Measurements from ENCODE around the gene MTHFR.
A peak's percentile ranks its signal among the peaks of the same experiment; 100 is the strongest.

MTHFR gene

DNA sequence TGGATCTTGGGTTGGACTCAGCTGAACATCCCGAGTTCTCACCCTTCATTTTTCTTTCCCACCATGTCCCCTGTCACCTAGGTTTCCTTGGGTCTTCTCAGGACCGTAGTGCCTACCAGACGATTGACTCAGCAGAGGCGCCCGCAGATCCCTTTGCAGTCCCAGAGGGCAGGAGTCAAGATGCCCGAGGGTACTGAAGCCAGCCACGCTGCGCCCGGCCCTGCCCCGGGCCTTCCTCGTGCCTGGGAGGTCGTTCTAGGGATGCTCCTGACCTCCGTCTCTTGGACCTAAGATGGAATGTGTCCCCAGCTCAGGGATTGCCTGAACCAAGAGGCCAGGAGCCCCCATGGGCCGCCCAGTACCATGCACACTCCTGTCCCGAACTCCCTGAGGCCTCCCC, 55.8 kb downstream of the MTHFR start:
- no peak for DNase-seq
- H3K36me3 Mint-ChIP-seq (ENCODE audit: low read depth): peaks cover 26% of the 10 kb centered on the region
- peaks cover 15% of the 10 kb centered on the region for H3K4me1 Mint-ChIP-seq (ENCODE audit: low read depth)
- no peak overlapping the region for H3K4me3 Mint-ChIP-seq
- H3K9me3 Mint-ChIP-seq: no peaks in the 10 kb centered on the region
- no peaks in the 10 kb centered on the region for H3K27me3 Mint-ChIP-seq
- H3K27ac Mint-ChIP-seq: no peak overlapping the region

DNA sequence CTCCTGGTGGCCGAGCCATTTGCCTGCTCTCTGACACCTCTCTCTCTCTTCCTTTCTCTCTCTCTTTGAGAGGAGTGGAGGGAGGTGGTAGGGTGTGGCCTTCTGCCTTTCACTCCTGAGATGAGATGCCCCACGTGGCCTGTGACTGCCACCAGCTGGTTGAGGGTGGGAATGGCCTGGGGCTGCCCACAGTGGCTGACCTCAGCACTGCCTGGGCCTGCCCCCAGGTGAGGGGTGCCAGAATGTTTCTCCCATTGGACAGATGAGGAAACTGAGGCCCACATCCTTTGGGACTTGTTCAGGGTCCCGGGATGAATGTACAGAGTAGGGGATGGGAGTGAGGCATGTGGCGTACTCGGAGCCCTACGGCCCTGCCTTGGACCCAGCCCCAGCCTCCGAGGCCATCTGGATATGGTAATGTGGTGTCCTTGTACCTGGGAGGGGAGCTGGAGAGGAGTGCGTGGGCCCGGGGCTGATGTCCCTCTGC, 56.5 kb downstream of the MTHFR start:
- no peaks in the 10 kb centered on the region for H3K9me3 Mint-ChIP-seq
- DNase-seq: peak; percentile 64
- peaks cover 15% of the 10 kb centered on the region for H3K4me1 Mint-ChIP-seq (ENCODE audit: low read depth)
- peaks cover 26% of the 10 kb centered on the region for H3K36me3 Mint-ChIP-seq (ENCODE audit: low read depth)
- H3K4me3 Mint-ChIP-seq: no peak overlapping the region
- H3K27ac Mint-ChIP-seq: peak overlapping the region; percentile 75
- no peaks in the 10 kb centered on the region for H3K27me3 Mint-ChIP-seq

DNA sequence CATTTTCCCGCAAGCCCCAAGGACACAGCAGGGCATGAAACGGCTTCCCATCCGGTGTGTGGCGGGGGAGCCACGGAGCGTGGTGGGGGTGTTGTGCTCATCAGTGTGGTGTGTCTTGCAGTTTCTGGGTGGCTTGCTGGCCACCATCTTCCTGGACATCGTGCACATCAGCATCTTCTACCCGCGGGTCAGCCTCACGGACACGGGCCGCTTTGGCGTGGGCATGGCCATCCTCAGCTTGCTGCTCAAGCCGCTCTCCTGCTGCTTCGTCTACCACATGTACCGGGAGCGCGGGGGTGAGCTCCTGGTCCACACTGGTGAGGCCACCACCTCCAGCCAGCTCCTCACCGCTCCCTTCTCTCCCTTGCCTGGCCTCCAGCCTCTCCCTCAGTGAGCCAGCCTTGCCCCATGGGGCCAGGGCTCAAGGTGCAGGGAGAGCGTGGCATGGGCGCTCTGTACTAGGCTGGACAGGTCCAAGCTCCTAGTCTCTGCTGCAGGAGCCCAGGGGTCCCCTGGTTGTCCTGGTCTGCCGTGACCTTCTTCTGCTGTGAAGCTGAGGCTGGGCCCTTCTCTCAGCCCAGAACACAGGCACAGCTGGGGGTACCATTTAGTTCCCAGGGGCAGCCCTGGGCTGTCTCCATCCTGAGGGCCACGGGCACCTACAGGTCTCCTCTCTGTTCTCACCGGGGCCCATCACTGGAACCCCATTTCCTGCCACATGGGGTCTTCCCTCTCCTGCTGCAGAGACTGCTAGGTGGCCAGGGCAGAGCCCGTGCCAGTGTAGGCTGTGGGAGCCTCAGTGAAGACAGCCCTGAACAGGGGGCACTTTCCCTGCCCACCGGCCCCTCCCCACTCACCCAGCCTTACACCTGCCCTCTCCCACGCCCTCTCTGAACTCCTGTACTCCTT, 57.2 kb downstream of the MTHFR start:
- Mint-ChIP-seq H3K36me3 (ENCODE audit: low read depth) (peaks cover 26% of the 10 kb centered on the region), H3K27me3 (no peaks in the 10 kb centered on the region), H3K4me1 (ENCODE audit: low read depth) (peaks cover 15% of the 10 kb centered on the region), H3K4me3 (no peak overlapping the region), H3K9me3 (no peaks in the 10 kb centered on the region), H3K27ac (peak overlapping the region; percentile 75)
- no peak for DNase-seq

DNA sequence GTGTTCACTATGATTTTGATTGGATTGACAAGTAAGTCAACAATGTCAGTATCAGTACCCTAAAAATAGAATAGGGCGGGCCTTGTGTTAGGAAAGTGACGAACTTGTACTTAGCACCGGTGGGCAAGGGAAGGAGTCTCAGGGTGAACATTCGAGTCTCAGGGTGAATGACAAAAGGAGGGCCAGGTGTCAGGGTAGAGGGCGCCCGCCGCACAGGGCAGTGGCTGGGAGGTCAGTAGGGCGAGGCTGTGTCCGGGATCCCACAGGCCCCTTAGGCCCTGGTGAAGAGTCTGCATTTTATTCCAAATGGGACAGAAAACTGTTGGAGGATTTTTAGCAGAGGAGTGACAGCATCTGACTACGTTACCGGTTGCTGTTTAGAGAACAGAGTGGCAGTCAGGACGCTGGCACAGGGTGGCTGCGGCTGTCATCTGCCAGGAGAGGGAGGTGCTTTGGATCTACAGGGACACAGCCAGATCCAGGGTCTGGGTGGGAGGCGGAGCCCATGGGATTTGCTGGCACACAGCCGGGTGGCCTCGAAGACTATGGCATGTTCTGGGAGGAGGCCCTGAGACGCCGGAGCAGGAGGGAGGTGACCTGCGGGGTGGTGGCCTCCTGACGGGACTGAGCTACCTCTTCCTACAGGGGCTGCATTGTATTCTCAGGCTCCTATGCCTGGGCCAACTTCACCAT, 58.8 kb downstream of the MTHFR start:
- no peak overlapping the region for H3K27ac Mint-ChIP-seq
- H3K4me1 Mint-ChIP-seq (ENCODE audit: low read depth): peaks cover 19% of the 10 kb centered on the region
- no peak overlapping the region for H3K4me3 Mint-ChIP-seq
- DNase-seq: no peak
- H3K9me3 Mint-ChIP-seq: no peaks in the 10 kb centered on the region
- peaks cover 26% of the 10 kb centered on the region for H3K36me3 Mint-ChIP-seq (ENCODE audit: low read depth)
- no peaks in the 10 kb centered on the region for H3K27me3 Mint-ChIP-seq

DNA sequence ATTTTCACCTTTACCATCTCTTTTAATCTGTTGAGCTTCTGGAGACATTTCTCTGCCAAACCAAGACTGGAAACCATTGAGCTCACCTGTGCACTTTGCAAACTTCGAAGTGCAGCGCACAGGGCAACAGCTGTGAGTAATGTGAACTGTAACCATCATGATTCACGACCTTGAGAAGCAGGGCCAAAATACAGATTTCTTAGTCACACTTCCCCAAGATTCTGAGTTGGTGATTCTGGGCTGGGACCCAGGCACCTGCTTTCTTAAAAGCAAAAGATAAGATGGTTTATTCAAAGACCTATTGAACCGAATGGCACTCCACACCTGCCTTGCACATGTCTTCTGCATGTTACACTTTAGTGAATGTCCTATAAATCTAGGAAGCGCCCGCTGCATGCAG, 59.7 kb downstream of the MTHFR start:
- H3K4me3 Mint-ChIP-seq: no peak overlapping the region
- H3K27me3 Mint-ChIP-seq: no peaks in the 10 kb centered on the region
- no peaks in the 10 kb centered on the region for H3K9me3 Mint-ChIP-seq
- no peak overlapping the region for H3K27ac Mint-ChIP-seq
- peaks cover 28% of the 10 kb centered on the region for H3K4me1 Mint-ChIP-seq (ENCODE audit: low read depth)
- H3K36me3 Mint-ChIP-seq (ENCODE audit: low read depth): peaks cover 23% of the 10 kb centered on the region
- DNase-seq: no peak

DNA sequence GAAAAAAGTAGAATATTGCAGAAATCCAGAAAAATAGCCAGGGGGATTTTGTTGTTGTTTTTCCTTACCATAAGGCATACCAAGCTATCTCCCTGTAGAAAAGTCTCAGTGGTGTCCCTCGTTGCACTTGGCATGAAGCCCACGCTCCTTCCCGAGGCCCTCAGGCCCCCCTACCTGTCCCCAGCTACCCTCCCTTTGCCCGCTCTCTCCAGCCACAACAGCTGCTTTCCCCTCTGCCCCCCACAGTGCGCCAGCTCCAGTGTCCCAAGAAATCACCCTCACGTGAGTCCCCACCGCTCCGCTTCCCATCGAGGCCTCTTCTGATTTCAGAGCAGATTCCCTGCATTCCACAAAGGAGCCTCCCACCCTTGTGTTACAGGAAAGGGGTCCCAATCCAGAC, 61.5 kb downstream of the MTHFR start:
- no peaks in the 10 kb centered on the region for H3K9me3 Mint-ChIP-seq
- H3K36me3 Mint-ChIP-seq (ENCODE audit: low read depth): peaks cover 16% of the 10 kb centered on the region
- H3K27ac Mint-ChIP-seq: no peak overlapping the region
- H3K4me1 Mint-ChIP-seq (ENCODE audit: low read depth): peaks cover 43% of the 10 kb centered on the region
- H3K4me3 Mint-ChIP-seq: no peak overlapping the region
- no peaks in the 10 kb centered on the region for H3K27me3 Mint-ChIP-seq
- DNase-seq: no peak

DNA sequence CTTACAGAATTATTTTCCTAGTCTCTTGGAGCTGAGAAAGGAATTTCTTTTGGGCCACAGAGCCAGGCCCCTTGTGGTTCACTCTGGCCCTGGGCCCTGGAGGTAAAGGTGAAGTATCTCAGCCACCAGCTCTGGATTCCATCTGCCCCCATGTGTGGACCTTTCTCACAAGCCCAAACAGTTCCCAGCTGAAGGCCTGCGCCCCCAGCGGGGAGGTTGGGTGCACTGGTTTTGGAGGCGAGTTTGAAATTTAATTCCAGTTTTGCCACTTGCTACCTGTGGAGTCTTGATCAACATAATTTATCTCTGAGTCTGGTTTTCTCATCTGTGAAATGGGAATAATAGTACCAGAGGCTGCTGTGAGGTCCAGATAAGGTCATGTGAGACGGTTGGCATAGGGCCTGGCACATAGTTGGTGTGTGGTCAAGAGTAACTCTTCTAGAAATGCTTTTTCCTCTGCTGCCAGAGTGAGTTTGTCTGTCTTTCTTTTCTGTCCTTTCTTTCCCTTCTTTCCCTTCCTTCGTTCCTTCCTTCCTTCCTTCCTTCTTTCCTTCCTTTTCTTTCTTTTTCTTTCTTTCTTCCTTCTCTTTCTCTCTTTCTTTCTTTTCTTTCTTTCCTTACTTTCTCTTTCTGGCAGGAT, 63.7 kb downstream of the MTHFR start:
- Mint-ChIP-seq H3K27me3 (no peaks in the 10 kb centered on the region), H3K27ac (peak overlapping the region; percentile 45), H3K36me3 (ENCODE audit: low read depth) (peaks cover 11% of the 10 kb centered on the region), H3K4me1 (ENCODE audit: low read depth) (peaks cover 53% of the 10 kb centered on the region), H3K9me3 (no peaks in the 10 kb centered on the region), H3K4me3 (no peak overlapping the region)
- DNase-seq: no peak

DNA sequence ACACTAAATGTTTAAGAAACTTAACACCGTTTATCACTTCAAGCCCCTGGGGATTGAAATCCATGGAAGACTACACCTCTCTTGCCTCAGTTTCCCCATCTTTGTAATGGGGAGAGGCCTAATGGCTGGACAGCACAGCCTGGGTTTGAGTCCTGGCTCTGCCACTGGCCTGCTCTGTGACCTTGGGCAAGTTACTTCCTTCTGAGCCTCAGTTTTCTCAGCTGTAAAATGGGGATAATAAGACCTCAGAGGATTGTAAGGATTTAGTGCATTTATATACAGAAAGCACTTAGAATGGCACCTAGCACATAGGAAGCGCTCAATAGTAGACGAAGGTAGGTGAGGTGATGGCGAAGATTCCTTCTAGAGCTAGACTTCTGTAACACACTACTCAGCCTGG, 64.3 kb downstream of the MTHFR start:
- Mint-ChIP-seq H3K27me3 (no peaks in the 10 kb centered on the region), H3K36me3 (ENCODE audit: low read depth) (peaks cover 8% of the 10 kb centered on the region), H3K27ac (peak overlapping the region; percentile 78), H3K4me3 (no peak overlapping the region), H3K9me3 (no peaks in the 10 kb centered on the region), H3K4me1 (ENCODE audit: low read depth) (peaks cover 57% of the 10 kb centered on the region)
- no peak for DNase-seq

DNA sequence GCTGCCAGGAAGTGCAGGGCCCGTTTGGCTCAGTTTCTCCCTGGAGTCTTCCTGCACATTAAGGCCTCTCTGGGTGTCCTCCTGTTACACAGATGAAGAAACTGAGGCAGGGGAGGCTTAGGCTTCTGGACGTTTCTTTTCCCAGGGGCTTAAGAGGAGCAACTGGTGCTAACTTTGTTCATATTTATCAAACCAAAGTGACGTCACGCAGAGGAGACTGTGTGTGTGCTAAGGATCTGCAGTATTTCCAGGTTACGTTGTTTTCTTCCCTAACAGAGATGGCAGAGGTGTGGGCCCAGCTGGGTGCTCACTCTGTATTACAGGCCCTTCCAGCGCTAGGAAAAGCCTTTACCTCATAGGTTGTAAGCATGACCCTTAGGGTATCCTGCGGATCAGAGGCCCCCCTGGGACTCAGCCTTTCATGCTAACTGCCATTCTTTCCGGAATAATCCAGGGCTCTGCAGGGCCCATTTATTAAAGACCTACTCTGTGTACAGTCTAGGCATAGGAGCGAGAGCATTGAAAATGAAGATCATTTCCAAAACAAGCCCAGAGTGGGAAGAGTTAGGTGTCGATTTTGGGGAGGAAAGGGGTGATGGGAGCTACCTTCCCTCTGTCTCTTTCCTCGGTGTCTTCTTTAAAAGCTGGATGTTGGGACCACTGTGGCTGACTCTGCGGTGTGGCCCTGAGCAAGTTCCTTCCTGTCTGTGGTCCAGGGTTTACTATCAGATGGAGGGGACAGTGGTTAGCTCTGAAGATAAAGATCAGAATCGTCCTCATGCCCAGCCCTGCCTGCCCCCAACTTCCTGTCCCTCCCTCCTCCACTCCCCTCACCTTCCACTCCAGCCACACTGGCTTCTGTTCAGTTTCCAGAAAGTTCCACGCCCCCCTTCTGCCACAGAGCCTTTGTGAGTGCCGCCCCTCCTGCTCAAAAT, 65.2 kb downstream of the MTHFR start:
- DNase-seq: peak; percentile 42
- Mint-ChIP-seq H3K27me3 (no peaks in the 10 kb centered on the region), H3K27ac (peak overlapping the region; percentile 78), H3K36me3 (ENCODE audit: low read depth) (peaks cover 5% of the 10 kb centered on the region), H3K4me1 (ENCODE audit: low read depth) (peaks cover 57% of the 10 kb centered on the region), H3K9me3 (no peaks in the 10 kb centered on the region), H3K4me3 (no peak overlapping the region)

DNA sequence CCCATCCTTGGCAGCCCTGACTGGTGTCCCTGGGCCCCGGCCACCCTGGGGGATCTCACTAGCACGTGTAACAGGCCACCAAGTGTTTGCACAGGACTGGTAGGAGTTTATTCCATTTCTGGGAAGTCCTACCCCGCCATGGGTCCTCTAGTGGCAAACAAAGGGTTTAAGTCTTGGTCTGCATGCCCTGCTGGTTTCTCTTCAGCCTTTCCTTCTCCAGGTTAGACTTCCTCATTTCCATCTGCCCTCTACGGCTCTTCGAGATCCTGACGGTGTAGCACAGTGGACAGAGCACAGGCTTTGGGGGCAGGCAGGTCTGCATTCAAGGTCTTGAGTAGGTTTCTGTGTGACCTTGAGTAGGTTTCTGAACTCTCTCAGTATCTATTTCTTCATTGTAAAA, 67.0 kb downstream of the MTHFR start:
- DNase-seq: no peak
- no peak overlapping the region for H3K4me3 Mint-ChIP-seq
- H3K9me3 Mint-ChIP-seq: no peaks in the 10 kb centered on the region
- H3K27ac Mint-ChIP-seq: no peak overlapping the region
- H3K27me3 Mint-ChIP-seq: no peaks in the 10 kb centered on the region
- peaks cover 60% of the 10 kb centered on the region for H3K4me1 Mint-ChIP-seq (ENCODE audit: low read depth)
- peaks cover 5% of the 10 kb centered on the region for H3K36me3 Mint-ChIP-seq (ENCODE audit: low read depth)

DNA sequence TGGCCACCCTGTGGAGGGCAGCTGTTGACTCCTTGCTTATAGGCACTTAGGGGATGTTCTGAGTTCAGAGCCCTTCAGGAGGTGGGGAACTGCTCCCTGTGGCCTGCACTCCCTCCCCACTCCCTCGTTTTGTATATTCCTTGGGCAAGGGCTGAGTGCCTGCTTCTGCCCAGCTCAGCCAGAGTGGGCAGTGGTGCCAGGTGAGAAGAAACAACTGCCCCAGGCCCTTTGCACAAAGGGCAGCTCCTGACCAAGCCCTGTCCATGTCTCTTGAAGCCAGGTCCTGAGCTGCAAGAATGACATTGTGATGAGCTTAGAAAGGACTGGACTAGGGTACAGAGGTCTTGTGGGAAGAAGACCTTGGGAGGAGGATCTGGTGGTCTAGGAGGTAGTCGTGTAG, 67.7 kb downstream of the MTHFR start:
- peak overlapping the region; percentile 29 for H3K27ac Mint-ChIP-seq
- peaks cover 62% of the 10 kb centered on the region for H3K4me1 Mint-ChIP-seq (ENCODE audit: low read depth)
- no peak overlapping the region for H3K4me3 Mint-ChIP-seq
- no peaks in the 10 kb centered on the region for H3K27me3 Mint-ChIP-seq
- H3K36me3 Mint-ChIP-seq (ENCODE audit: low read depth): peaks cover 5% of the 10 kb centered on the region
- no peaks in the 10 kb centered on the region for H3K9me3 Mint-ChIP-seq
- no peak for DNase-seq

DNA sequence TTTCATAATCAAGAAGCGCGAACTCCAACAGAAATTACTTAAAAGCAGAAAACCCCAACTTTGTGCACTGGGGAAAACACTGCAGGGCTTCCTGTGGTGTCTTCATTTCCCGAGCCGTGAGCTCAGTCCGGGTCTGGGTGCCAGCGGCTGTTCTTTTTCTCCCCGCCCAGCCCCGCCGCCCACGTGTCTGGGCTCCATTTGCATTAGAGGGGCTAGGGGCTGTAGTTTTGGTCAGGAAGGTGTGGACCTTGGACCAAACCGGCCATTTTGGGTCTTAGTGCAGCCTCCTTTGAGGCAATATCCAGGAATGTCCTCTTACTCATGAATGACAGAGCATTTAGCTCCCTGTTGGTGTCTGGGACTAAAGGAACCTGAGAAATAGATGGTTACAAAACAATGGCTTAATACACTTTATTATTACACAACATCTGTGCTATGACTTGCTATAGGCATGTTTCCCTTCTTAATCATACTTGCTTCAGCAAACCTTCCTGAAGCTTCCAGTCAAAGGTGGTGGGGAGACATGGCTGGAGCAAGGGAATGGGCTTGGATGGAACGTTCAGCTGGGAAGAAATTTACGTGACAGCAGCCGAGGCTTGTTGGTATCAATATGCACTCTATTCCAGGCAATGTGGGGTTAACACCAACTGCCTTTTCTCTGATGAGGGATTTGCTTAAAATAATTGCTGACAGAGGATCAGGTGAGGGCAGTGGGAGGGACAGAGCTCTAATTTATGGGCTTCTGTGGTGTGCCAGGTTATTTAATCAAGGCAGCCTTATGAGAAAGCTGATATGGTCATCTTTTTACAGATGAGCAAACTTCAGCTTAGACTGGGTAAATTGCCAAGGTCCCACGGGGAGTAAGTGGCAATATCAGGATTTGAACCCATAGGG, 68.8 kb downstream of the MTHFR start:
- Mint-ChIP-seq H3K4me3 (peak overlapping the region; percentile 96), H3K27ac (peak overlapping the region; percentile 59), H3K27me3 (no peaks in the 10 kb centered on the region), H3K36me3 (ENCODE audit: low read depth) (peaks cover 5% of the 10 kb centered on the region), H3K9me3 (no peaks in the 10 kb centered on the region), H3K4me1 (ENCODE audit: low read depth) (peaks cover 60% of the 10 kb centered on the region)
- peak; percentile 60 for DNase-seq

All from activated T-cell treated with anti-CD3 and anti-CD28 coated beads, Interleukin-2, amount 50 U/mL, for 24 hours (primary cell).